Astrocyte of the spinal cord (primary cell): ENCODE data around the gene MRGPRG.

ENCODE experiments used
- DNase-seq: peaks from one replicate; pipeline ENCODE4 v3.0.0; 2011; ENCODE audit warnings: low read depth, low spot score
- H3K4me3 ChIP-seq: 2 replicates; pipeline ENCODE4 v1.5.1; 2011; ENCODE audit warnings: low read depth, mild to moderate bottlenecking, low read length, moderate library complexity
- CTCF ChIP-seq: IDR thresholded peaks from 2 replicates; pipeline ENCODE4 v1.5.1; 2012; ENCODE audit warnings: low read depth, mild to moderate bottlenecking, low read length, inconsistent platforms
- in situ Hi-C: cut with HindIII; loops from 2 replicates; pipeline ENCODE4 v1.10.0; 2017; ENCODE audit warnings: low sequenced_read_pairs

Gene MRGPRG

GRCh38 chr11:3234846-3235245 lies 16.2 kb upstream of the MRGPRG start:
- no peak for TF ChIP-seq CTCF
- no peak for DNase-seq
- H3K4me3 ChIP-seq = no peak overlapping the region
- in situ Hi-C loops = no loop called here

- TF ChIP-seq CTCF = no peak
- no peak overlapping the region for H3K4me3 ChIP-seq
- in situ Hi-C loops = no loop called here
- no peak for DNase-seq
These were observed 14.3 kb upstream of the MRGPRG start for GRCh38 chr11:3232956-3233355.

GRCh38 chr11:3231851-3232744 lies 13.5 kb upstream of the MRGPRG start, which contains the start of gene MRGPRE:
Gene MRGPRE (minus strand): TSS chr11:3232417. CDS start chr11:3228799, 3,618 bp downstream.
- H3K4me3 ChIP-seq = no peak within 1 kb of the TSS
- TF ChIP-seq CTCF = no peak
- in situ Hi-C loops = no loop called here
- DNase-seq = no peak

GRCh38 chr11:3231550-3231850 lies 12.9 kb upstream of the MRGPRG start:
- TF ChIP-seq CTCF = no peak
- no peak overlapping the region for H3K4me3 ChIP-seq
- in situ Hi-C loops = no loop called here
- no peak for DNase-seq

GRCh38 chr11:3230636-3231549 lies 12.3 kb upstream of the MRGPRG start:
- no peak for DNase-seq
- no peak for TF ChIP-seq CTCF
- H3K4me3 ChIP-seq = no peak overlapping the region
- in situ Hi-C loops = no loop called here

- no peak for DNase-seq
- H3K4me3 ChIP-seq = no peak overlapping the region
- TF ChIP-seq CTCF = no peak
- in situ Hi-C loops = no loop called here
These were observed 11.3 kb upstream of the MRGPRG start for GRCh38 chr11:3229673-3230630.
